OCI-LY1 (cell line): ENCODE results near the gene IER3.

ENCODE experiments used
- H2AFZ ChIP-seq: fragments of 200-600 bp; sonication (generic), shearing (Covaris generic); 2 replicates; pipeline ENCODE4 v1.6.0; 2014; ENCODE audit warnings: antibody characterized with exemption, mild to moderate bottlenecking, low read length
- H3F3A ChIP-seq: fragments of 200-600 bp; sonication (generic), shearing (Covaris generic); 2 replicates; pipeline ENCODE4 v1.6.0; 2014; ENCODE audit warnings: mild to moderate bottlenecking, antibody characterized with exemption, low read length, moderate library complexity; ENCODE audit not compliant: insufficient read depth
- H3K27ac ChIP-seq: fragments of 200-600 bp; sonication (generic); 2 replicates; pipeline ENCODE4 v1.5.1; 2014; ENCODE audit warnings: low read length, mixed run types, mild to moderate bottlenecking, low read depth; ENCODE audit not compliant: poor library complexity, severe bottlenecking
- H3K27me3 ChIP-seq: fragments of 200-600 bp; sonication (generic); 2 replicates; pipeline ENCODE4 v1.6.0; 2014; ENCODE audit warnings: antibody characterized with exemption, mild to moderate bottlenecking, low read length, moderate library complexity; ENCODE audit not compliant: insufficient read depth
- H3K36me3 ChIP-seq: fragments of 200-600 bp; sonication (generic); 2 replicates; pipeline ENCODE4 v1.6.1; 2014; ENCODE audit warnings: mild to moderate bottlenecking, antibody characterized with exemption, low read length, moderate library complexity, mixed read lengths; ENCODE audit not compliant: insufficient read depth
- H3K4me1 ChIP-seq: fragments of 200-600 bp; sonication (generic); 2 replicates; pipeline ENCODE4 v1.5.1; 2014; ENCODE audit warnings: mild to moderate bottlenecking, low read length, moderate library complexity; ENCODE audit not compliant: insufficient read depth, severe bottlenecking
- H3K4me2 ChIP-seq: fragments of 200-600 bp; sonication (generic), shearing (Covaris generic); 2 replicates; pipeline ENCODE4 v1.6.1; 2014; ENCODE audit warnings: low read length
- H3K4me3 ChIP-seq: fragments of 200-600 bp; sonication (generic); 2 replicates; pipeline ENCODE4 v1.5.1; 2014; ENCODE audit warnings: low read length, low read depth, mild to moderate bottlenecking, mixed read lengths; ENCODE audit not compliant: poor library complexity, severe bottlenecking
- H3K79me2 ChIP-seq: fragments of 200-600 bp; shearing (Covaris generic); 2 replicates; pipeline ENCODE4 v1.6.1; 2016; ENCODE audit warnings: mixed run types, low read length, mixed read lengths; ENCODE audit not compliant: insufficient read depth
- H3K9ac ChIP-seq: fragments of 200-600 bp; sonication (generic), shearing (Covaris generic); 2 replicates; pipeline ENCODE4 v1.6.1; 2014; ENCODE audit warnings: mild to moderate bottlenecking, low read length, mixed read lengths
- H3K9me2 ChIP-seq: fragments of 200-600 bp; sonication (generic), shearing (Covaris generic); 2 replicates; pipeline ENCODE4 v1.6.1; 2014; ENCODE audit warnings: low read depth, mild to moderate bottlenecking, low read length, mixed read lengths
- H3K9me3 ChIP-seq: fragments of 200-600 bp; shearing (Covaris generic); 2 replicates; pipeline ENCODE4 v1.6.1; 2014; ENCODE audit warnings: low read length, mixed read lengths
- H4K20me1 ChIP-seq: fragments of 200-600 bp; sonication (generic), shearing (Covaris generic); 2 replicates; pipeline ENCODE4 v1.6.0; 2016; ENCODE audit warnings: mild to moderate bottlenecking, low read length; ENCODE audit not compliant: insufficient read depth
- EZH2 ChIP-seq: fragments of 200-600 bp; sonication (generic), shearing (Covaris generic); IDR thresholded peaks from 2 replicates; pipeline ENCODE4 v1.8.0; 2017; ENCODE audit warnings: borderline replicate concordance, mixed run types, mild to moderate bottlenecking, antibody characterized with exemption, low read length, moderate library complexity, mixed read lengths
- TF ChIP-seq, protein P1 (sequence below): fragments of 200-600 bp; sonication (generic), shearing (Covaris generic); IDR thresholded peaks from 2 replicates; pipeline ENCODE4 v1.5.1; 2017; ENCODE audit warnings: mild to moderate bottlenecking, antibody characterized with exemption, low read length, moderate library complexity, mixed read lengths

The IER3 gene

DNA sequence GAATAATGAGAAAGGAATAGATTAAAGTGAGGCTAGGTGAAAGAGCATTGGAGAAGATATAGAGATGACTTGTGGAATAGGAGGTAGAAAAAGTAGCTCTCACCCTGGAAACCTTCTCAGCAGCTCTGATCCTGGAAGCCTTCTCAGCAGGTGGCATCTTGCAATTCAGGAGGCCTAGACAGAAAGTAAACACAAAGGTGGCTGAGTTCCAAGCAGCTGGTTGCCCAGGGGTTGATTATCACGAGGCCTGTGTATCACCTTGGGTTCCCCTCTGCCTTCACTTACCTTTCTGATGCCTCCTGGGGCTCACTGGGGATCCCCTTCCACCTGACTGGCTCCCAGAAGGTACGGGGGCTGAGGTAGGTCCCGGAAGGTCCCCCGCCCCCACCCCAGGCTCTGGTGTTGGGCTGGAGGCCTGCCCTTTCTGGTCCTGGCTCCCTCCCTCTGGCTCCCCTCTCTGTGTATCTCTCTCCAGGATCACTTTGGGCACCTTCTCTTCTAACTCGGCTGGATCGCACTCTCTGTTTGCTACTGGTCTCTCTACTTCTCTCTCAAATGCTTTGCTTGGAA is 37.0 kb downstream of the IER3 start:
- no peak for TF ChIP-seq EZH2
- TF ChIP-seq, protein P1, sequence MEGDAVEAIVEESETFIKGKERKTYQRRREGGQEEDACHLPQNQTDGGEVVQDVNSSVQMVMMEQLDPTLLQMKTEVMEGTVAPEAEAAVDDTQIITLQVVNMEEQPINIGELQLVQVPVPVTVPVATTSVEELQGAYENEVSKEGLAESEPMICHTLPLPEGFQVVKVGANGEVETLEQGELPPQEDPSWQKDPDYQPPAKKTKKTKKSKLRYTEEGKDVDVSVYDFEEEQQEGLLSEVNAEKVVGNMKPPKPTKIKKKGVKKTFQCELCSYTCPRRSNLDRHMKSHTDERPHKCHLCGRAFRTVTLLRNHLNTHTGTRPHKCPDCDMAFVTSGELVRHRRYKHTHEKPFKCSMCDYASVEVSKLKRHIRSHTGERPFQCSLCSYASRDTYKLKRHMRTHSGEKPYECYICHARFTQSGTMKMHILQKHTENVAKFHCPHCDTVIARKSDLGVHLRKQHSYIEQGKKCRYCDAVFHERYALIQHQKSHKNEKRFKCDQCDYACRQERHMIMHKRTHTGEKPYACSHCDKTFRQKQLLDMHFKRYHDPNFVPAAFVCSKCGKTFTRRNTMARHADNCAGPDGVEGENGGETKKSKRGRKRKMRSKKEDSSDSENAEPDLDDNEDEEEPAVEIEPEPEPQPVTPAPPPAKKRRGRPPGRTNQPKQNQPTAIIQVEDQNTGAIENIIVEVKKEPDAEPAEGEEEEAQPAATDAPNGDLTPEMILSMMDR = no peak
- H3K36me3 ChIP-seq = peaks cover 91% of the 10 kb centered on the region
- no peaks in the 10 kb centered on the region for H3K9me3 ChIP-seq

DNA sequence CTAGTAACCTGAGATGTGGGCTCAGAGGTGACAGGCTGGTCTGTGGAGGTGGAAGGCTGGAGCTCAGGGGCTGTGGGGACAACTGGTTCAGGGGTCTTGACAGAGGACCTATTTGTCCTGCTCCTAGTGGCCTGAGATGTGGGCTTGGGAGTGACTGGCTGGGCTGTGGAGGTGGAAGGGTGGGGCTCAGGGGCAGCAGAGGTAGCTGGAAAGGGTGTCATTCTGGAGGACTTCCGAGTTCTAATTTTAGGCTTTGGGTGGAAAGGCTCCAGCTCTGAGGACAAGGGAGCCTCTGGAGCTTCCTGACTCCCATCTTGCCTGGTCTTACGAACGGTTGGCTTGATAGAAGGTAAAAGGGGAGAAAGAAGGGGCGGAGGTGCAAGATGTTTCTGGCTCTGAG is 38.7 kb downstream of the IER3 start:
- H2AFZ ChIP-seq = no peak overlapping the region
- H3F3A ChIP-seq = no peaks in the 10 kb centered on the region
- no peak for TF ChIP-seq EZH2
- TF ChIP-seq, protein P1 = no peak
- no peaks in the 10 kb centered on the region for H3K9me3 ChIP-seq
- peaks cover 82% of the 10 kb centered on the region for H3K36me3 ChIP-seq
- H3K4me3 ChIP-seq = no peak overlapping the region
- no peak overlapping the region for H3K27ac ChIP-seq
- H3K79me2 ChIP-seq = no peaks in the 10 kb centered on the region
- no peaks in the 10 kb centered on the region for H3K9me2 ChIP-seq
- H4K20me1 ChIP-seq = no peaks in the 10 kb centered on the region
- H3K27me3 ChIP-seq = no peaks in the 10 kb centered on the region
- H3K4me1 ChIP-seq = no peaks in the 10 kb centered on the region
- no peak overlapping the region for H3K4me2 ChIP-seq
- H3K9ac ChIP-seq = no peak overlapping the region

More for the DNA sequence above, 37.0 kb downstream of the IER3 start:
- H3K4me2 ChIP-seq = no peak overlapping the region
- no peak overlapping the region for H3K9ac ChIP-seq
- H3K4me1 ChIP-seq = no peaks in the 10 kb centered on the region
- H4K20me1 ChIP-seq = no peaks in the 10 kb centered on the region
- no peak overlapping the region for H3K27ac ChIP-seq
- no peaks in the 10 kb centered on the region for H3K9me2 ChIP-seq
- H3K79me2 ChIP-seq = no peaks in the 10 kb centered on the region
- no peaks in the 10 kb centered on the region for H3F3A ChIP-seq
- no peak overlapping the region for H2AFZ ChIP-seq
- H3K4me3 ChIP-seq = no peak overlapping the region
- H3K27me3 ChIP-seq = no peaks in the 10 kb centered on the region

DNA sequence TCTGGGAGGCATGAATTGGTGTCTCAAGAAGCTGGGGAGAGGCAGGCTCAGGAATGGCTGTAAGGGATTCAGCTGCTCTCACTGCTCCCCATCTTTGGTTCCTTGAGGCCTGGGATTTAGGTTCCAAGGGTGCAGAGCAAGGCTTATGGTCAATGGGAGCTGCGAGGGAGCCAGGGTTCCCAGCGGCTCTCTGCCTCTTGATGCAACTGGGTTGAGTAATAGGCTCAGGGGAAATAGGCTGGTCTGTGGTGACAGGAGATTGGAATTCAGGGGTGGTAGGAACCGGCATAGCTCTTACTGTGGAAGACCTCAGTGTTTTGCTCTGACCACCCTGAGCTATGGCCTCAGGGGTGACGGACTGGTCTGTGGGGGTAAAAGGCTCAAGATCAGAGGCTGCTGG is 40.5 kb downstream of the IER3 start:
- no peaks in the 10 kb centered on the region for H3K9me3 ChIP-seq
- H3K4me3 ChIP-seq = no peak overlapping the region
- no peaks in the 10 kb centered on the region for H3K4me1 ChIP-seq
- no peak for TF ChIP-seq EZH2
- TF ChIP-seq, protein P1 = no peak
- no peaks in the 10 kb centered on the region for H3K9me2 ChIP-seq
- H3K79me2 ChIP-seq = no peaks in the 10 kb centered on the region
- H3F3A ChIP-seq = no peaks in the 10 kb centered on the region
- no peaks in the 10 kb centered on the region for H4K20me1 ChIP-seq
- H3K4me2 ChIP-seq = no peak overlapping the region
- no peak overlapping the region for H3K9ac ChIP-seq
- no peak overlapping the region for H2AFZ ChIP-seq
- H3K36me3 ChIP-seq = peaks cover 80% of the 10 kb centered on the region
- no peaks in the 10 kb centered on the region for H3K27me3 ChIP-seq
- no peak overlapping the region for H3K27ac ChIP-seq
